ENCODE measurements around the gene GPR15LG. TPM values are rescaled to one million over a fixed set of nuclear protein-coding genes. Genes with fewer than 3 reads are reported as not detected.

The GPR15LG gene
- total RNA-seq, 4 donors from 2014 or later = not detected

- intact Hi-C loops (cut with DNase I) = no loop called here
- Histone ChIP-seq H3K36me3 (peaks cover 9 to 25% (median 17%) of the 10 kb centered on the region in 4 donors), H3K4me3 (peak overlapping the region; percentile 81 to 100 (median 88)), H3K27ac (replicated peaks in 1 of 4) (peak overlapping the region; percentile 66 to 97 (median 94)), H3K9me3 (no peaks in the 10 kb centered on the region), H3K27me3 (no peaks in the 10 kb centered on the region), H3K4me1 (peaks cover 23 to 32% (median 23%) of the 10 kb centered on the region in 4 donors)
- TF ChIP-seq EP300 (IDR thresholded peaks at IDR 0.05) = no peak
- no peak for TF ChIP-seq POLR2AphosphoS5 (IDR thresholded peaks at IDR 0.05)
- TF ChIP-seq CTCF (IDR thresholded peaks at IDR 0.05) = no peak
- no peak for TF ChIP-seq POLR2A (IDR thresholded peaks at IDR 0.05; ENCODE audit: low read depth)
- no peak for DNase-seq (ENCODE audit: extremely low spot score)
- 73% methylated on average over 20 of the region's 20 CpGs for WGBS
Observed at GRCh38 chr10:84138478-84139125, 35.0 kb upstream of the GPR15LG start.

GRCh38 chr10:84139126-84140035 is 34.2 kb upstream of the GPR15LG start, which contains the start of gene GHITM:
Gene GHITM, plus strand, starts transcription at chr10:84139509. Its CDS starts 1,992 bp downstream, at chr10:84141501.
- Histone ChIP-seq H3K4me1 (peaks cover 23 to 32% (median 23%) of the 10 kb centered on the region in 4 donors), H3K36me3 (peaks cover 17 to 32% (median 25%) of the 10 kb centered on the region in 4 donors), H3K27ac (replicated peaks in 1 of 4) (peak within 1 kb of the TSS; percentile 94 to 97 (median 96)), H3K27me3 (no peaks in the 10 kb centered on the region), H3K9me3 (no peaks in the 10 kb centered on the region), H3K4me3 (peak within 1 kb of the TSS; percentile 81 to 100 (median 88))
- peak; percentile 75 for TF ChIP-seq POLR2A (IDR thresholded peaks at IDR 0.05; ENCODE audit: low read depth)
- TF ChIP-seq CTCF (IDR thresholded peaks at IDR 0.05) = peak in 2 of 3 experiments; percentile 46 to 53
- TF ChIP-seq POLR2AphosphoS5 (IDR thresholded peaks at IDR 0.05) = peak; percentile 97 to 98
- no peak for TF ChIP-seq EP300 (IDR thresholded peaks at IDR 0.05)
- DNase-seq (ENCODE audit: extremely low spot score) = peak; percentile 100
- intact Hi-C loops (cut with DNase I) = no loop called here
- under 1% methylated on average over 28 of the region's 61 CpGs for WGBS

- peak overlapping the region; percentile 94 to 97 (median 96) for H3K27ac ChIP-seq (replicated peaks in 1 of 4)
- WGBS = 7% methylated on average over 10 of the region's 12 CpGs
- H3K9me3 ChIP-seq = no peaks in the 10 kb centered on the region
- intact Hi-C loops (cut with DNase I) = no loop called here
- peaks cover 23 to 39% (median 31%) of the 10 kb centered on the region in 4 donors for H3K36me3 ChIP-seq
- no peaks in the 10 kb centered on the region for H3K27me3 ChIP-seq
- no peak for TF ChIP-seq CTCF (IDR thresholded peaks at IDR 0.05)
- no peak for DNase-seq (ENCODE audit: extremely low spot score)
- peak overlapping the region; percentile 81 to 100 (median 88) for H3K4me3 ChIP-seq
- H3K4me1 ChIP-seq = peaks cover 23 to 32% (median 23%) of the 10 kb centered on the region in 4 donors
Observed at GRCh38 chr10:84140036-84140379, 33.6 kb upstream of the GPR15LG start.

- H3K27me3 ChIP-seq = no peaks in the 10 kb centered on the region
- no peak overlapping the region for H3K4me3 ChIP-seq
- intact Hi-C loops (cut with DNase I) = no loop called here
- TF ChIP-seq POLR2A (IDR thresholded peaks at IDR 0.05; ENCODE audit: low read depth) (no peak), POLR2AphosphoS5 (IDR thresholded peaks at IDR 0.05) (no peak), CTCF (IDR thresholded peaks at IDR 0.05) (no peak), EP300 (IDR thresholded peaks at IDR 0.05) (no peak)
- H3K9me3 ChIP-seq = no peaks in the 10 kb centered on the region
- H3K36me3 ChIP-seq = peaks cover 87 to 100% (median 91%) of the 10 kb centered on the region in 4 donors
- H3K27ac ChIP-seq (replicated peaks in 1 of 4) = no peak overlapping the region
- DNase-seq (ENCODE audit: extremely low spot score) = no peak
- peaks cover 0 to 2% (median under 1%) of the 10 kb centered on the region in 4 donors for H3K4me1 ChIP-seq
Observed at GRCh38 chr10:84147347-84147746, 26.3 kb upstream of the GPR15LG start.

Data from esophagus muscularis mucosa (tissue), 4 donors.